Astrocyte of the spinal cord (primary cell): ENCODE results near the gene CACNA1D.

Experiments
- DNase-seq: peaks from one replicate; pipeline ENCODE4 v3.0.0; 2011; ENCODE audit warnings: low read depth, low spot score
- H3K4me3 ChIP-seq: 2 replicates; pipeline ENCODE4 v1.5.1; 2011; ENCODE audit warnings: low read depth, mild to moderate bottlenecking, low read length, moderate library complexity
- in situ Hi-C: cut with HindIII; loops from 2 replicates; pipeline ENCODE4 v1.10.0; 2017; ENCODE audit warnings: low sequenced_read_pairs
- TF ChIP-seq, protein P1 (sequence below): IDR thresholded peaks from 2 replicates; pipeline ENCODE4 v1.5.1; 2012; ENCODE audit warnings: low read depth, mild to moderate bottlenecking, low read length, inconsistent platforms

CACNA1D gene

DNA sequence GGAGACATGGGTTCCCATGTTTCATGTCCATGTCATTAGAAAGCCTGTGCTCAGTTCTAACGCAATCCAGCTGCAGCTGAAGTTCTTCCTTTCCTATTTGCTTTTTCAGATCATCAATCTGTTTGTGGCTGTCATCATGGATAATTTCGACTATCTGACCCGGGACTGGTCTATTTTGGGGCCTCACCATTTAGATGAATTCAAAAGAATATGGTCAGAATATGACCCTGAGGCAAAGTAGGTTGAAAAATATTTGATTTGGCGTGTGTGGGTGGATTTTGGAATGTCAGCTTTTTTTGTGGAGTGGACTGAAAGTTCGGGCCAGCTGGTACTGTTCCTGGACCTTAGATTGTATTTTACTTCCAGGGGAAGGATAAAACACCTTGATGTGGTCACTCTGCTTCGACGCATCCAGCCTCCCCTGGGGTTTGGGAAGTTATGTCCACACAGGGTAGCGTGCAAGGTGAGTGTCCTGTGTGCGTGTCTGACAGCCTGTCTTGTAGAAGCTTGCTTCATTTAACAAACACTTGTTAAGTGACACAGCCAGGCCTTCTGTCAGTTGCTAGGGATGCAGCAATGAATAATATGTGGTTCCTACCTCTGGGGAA lies 282.2 kb downstream of the CACNA1D start:
- DNase-seq, result no peak
- no peak overlapping the region for H3K4me3 ChIP-seq
- in situ Hi-C loops, result no loop called here
- TF ChIP-seq, protein P1, sequence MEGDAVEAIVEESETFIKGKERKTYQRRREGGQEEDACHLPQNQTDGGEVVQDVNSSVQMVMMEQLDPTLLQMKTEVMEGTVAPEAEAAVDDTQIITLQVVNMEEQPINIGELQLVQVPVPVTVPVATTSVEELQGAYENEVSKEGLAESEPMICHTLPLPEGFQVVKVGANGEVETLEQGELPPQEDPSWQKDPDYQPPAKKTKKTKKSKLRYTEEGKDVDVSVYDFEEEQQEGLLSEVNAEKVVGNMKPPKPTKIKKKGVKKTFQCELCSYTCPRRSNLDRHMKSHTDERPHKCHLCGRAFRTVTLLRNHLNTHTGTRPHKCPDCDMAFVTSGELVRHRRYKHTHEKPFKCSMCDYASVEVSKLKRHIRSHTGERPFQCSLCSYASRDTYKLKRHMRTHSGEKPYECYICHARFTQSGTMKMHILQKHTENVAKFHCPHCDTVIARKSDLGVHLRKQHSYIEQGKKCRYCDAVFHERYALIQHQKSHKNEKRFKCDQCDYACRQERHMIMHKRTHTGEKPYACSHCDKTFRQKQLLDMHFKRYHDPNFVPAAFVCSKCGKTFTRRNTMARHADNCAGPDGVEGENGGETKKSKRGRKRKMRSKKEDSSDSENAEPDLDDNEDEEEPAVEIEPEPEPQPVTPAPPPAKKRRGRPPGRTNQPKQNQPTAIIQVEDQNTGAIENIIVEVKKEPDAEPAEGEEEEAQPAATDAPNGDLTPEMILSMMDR, result no peak

DNA sequence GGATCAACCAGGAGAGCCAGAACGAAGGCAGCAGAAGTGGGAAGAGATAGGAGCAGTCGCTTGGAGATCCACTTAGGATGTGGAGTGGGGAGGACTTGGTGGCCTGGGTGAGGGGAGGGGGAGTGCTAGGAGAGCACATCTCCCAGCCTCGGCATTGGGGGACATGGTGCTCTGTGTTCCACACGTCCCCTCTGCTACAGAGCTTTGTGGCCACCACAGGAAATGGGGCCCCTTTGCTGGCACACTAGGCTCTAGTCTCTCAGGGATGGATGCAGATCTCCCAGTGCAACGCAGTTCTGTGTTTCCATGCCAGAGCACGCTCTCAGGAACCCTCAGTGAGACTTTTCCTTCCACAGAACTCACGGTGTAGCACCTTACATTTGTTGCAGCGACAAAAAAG lies 283.1 kb downstream of the CACNA1D start:
- TF ChIP-seq, protein P1, result no peak
- no peak for DNase-seq
- H3K4me3 ChIP-seq, result no peak overlapping the region
- in situ Hi-C loops, result no loop called here

DNA sequence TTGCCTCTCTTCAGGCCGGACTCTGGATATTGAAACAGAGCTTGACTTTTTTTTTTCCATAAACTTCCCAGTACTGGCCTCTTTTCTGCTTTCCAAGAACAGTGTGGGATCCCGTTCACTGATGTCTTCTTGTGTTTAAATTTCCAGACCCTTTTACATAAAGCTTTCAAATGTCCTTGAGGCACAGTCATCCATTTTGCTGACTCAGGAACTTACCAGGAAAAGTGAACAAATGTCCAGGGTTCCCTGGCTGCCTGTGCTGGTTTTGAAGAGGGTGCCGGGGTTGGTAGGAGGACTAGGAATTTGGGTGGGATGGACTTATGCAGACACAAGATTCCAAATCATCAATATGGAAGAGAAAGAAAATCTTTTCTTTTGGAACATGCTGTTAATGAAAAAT lies 283.7 kb downstream of the CACNA1D start:
- no peak for DNase-seq
- H3K4me3 ChIP-seq, result no peak overlapping the region
- TF ChIP-seq, protein P1, result no peak
- in situ Hi-C loops, result no loop called here

DNA sequence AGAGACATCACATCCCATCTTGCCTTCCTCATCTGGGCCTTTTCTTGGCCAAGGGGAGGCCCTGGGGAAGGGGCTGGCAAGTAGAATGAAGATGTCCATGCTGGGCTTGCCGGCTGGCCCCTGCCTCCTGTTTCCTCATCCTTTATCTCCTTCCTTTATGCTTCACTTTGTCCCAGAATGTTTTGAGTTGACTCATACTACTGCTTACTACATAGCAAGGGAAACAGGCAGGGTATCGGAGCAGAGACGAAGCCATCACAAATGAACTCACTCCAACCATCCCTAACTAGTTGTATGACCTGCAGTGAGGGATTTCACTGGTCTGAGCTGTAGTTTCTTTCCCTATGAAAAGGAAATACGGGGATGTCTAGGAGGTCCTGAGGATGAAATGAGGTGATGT lies 285.8 kb downstream of the CACNA1D start:
- no peak for DNase-seq
- in situ Hi-C loops, result no loop called here
- H3K4me3 ChIP-seq, result no peak overlapping the region
- TF ChIP-seq, protein P1, result no peak

DNA sequence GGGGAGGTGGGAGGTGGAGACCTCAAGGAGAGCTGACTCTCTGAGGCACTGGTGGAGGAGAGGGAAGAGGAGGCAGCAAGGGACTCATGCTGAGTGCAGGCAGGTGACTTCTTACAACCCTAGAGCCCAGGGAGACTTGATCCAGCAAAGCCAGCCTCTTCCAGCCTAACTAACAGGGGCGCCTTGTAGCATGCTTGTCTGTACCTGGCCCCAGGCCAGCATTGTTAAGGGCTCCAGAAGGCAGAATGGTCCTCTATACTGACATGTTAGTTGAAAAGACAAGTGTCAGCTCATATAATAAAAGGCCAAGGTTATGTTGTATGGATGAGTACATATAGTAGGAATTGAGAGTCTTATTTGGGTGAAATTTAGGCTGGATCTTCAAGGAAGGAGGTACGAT lies 286.4 kb downstream of the CACNA1D start:
- DNase-seq, result no peak
- TF ChIP-seq, protein P1, result no peak
- no peak overlapping the region for H3K4me3 ChIP-seq
- in situ Hi-C loops, result no loop called here

DNA sequence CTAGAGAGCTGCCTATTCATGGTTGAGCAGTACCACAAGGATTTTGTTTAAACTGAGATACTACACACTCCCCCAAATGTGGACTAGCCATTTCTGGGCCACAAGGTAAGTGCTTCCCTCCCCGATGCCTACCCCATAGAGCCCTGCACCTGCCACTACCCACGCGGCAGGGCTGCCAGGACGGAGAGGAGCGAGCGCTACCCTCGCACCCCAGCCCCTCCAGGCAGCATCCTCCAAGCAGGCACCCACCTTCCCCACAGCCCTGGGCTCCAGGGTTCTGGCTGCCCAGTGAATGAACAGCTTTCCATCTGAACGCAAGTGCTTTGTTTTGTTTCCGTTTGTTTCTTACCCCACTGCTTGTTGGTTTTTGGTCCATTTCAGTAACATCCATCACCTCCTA lies 292.6 kb downstream of the CACNA1D start:
- TF ChIP-seq, protein P1, result no peak
- DNase-seq, result no peak
- no peak overlapping the region for H3K4me3 ChIP-seq
- in situ Hi-C loops, result no loop called here

DNA sequence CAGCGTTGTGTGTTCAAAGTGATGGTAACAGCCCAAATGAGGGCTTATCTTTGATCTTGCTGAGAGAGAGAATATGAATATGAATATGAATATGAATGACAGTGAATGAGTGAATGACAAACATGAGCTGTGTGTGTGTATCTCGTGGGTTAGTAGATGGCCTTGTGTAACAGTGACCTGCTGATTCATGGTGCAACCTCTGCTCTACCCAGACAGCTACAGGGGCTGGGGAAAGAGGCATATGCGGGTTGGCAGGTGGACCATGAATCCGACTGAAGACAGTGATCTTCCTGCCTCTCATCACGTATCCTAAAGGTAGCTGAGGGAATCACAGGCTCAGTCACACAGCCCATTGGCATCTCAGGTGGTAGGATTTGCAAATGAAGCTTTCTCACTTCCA lies 293.6 kb downstream of the CACNA1D start:
- in situ Hi-C loops, result no loop called here
- TF ChIP-seq, protein P1, result no peak
- no peak overlapping the region for H3K4me3 ChIP-seq
- no peak for DNase-seq
